GM04503 (cell line): ENCODE measurements around the gene DNM3.
"Not testable (repeated sequence)": the region's sequence is repeated elsewhere in the genome, so short reads cannot be mapped to it uniquely, and the experiment has no call there.

Source experiments
- DNase-seq: peaks from one replicate; pipeline ENCODE4 v3.0.0-alpha.2; 2012; ENCODE audit warnings: low read depth

The DNM3 gene

DNA sequence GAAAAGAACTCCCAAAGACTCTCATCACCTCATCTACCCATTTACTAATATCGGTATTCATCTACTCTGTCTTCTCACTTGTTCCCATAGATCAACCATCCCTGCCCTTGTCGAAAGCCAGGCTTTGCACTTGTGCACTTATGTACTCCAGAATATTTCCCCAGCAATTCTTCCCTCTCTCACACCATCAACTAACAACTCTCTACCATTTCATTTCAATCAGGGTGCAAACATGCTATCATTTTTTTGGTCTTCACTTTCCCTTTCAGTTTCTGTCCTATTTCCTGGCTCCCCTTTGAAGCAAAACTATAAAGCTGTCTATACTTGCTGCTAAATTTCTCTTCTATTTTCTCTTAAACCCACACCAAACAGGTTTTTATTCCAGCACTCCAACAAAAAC is 585.9 kb downstream of the DNM3 start:
- DNase-seq: no peak

- no peak for DNase-seq
These were observed 588.2 kb downstream of the DNM3 start for GRCh38 chr1:172429331-172430127.

- DNase-seq: no peak
These were observed 588.8 kb downstream of the DNM3 start for GRCh38 chr1:172430128-172430454.

DNA sequence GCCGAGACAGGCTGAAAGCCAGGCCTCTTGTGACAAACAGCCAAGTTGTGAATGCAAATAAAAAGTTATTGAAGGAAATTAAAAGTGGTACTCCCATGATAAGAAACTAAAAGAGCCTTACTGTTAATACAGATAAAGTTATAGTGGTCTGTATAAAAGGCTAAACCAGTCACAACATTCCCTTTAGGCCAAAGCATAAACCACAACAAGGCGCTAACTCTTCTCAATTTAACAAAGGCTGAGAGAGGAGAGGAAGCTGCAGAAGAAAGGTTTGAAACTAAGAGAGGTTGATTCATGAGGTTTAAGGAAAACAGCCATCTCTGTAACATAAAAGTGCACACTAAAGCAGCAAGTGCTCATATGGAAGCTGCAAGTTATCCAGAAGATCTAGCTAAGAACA is 589.9 kb downstream of the DNM3 start:
- DNase-seq: no peak

GRCh38 chr1:172431721-172432192 is 590.5 kb downstream of the DNM3 start:
- no peak for DNase-seq

DNA sequence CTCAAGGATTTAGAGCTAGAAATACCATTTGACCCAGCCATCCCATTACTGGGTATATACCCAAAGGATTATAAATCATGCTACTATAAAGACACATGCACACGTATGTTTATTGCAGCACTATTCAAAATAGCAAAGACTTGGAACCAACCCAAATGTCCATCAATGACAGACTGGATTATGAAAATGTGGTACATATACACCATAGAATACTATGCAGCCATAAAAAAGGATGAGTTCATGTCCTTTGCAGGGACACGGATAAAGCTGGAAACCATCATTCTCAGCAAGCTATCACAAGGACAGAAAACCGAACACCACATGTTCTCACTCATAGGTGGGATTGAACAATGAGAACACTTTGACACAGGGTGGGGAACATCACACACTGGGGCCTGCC is 595.9 kb downstream of the DNM3 start:
- not testable (repeated sequence) for DNase-seq

DNA sequence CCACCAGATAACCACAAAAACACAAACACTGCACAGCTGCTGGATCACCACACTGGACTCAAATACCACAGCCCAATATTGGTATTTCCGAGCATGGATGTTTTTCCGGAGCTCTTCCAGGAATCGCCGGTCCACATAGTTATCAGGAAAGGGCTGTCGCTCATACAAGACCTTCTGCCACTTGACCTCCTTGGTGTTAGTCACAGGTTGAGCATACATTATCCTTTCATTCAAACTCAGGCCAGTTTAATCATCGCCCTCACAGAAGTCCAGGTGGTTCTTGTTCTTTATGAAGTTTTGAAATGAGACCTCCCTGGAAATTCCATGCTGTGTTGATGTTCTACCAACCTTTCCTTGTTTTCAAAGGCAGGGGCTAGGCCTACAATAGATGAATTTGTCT is 601.1 kb downstream of the DNM3 start:
- DNase-seq: no peak

DNA sequence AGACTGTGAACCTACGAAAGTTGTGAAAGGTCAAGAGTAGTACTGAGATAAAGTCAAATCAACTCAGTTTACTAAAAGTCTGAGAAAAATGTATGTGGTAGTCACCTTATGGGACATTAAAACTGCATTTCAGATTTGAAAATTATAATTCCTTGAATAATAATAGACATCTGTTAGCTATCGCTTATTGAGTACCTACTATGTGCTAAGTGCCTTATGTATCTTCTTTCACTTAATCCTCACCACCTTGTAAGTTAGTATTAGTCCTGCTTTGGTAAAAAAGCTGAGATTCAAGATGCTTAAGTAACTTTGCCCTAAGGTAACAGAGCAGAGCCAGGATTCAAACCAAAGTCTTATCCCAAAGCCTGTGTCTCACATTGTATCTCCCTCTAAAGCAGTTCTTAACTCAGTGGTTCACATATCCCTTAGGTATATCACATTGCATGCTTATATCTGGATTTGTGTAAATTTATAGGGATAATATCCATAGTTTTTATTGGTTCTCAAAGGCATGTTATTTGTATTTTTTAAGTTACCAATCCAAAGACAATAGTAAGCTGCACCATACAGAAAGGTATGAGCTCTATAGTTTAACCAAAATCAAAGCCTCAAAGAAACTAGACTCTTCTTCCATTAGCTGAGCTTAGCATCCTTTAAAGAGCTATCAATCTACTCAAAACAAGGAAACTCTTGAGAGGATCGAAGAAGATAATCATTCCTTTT is 601.7 kb downstream of the DNM3 start:
- DNase-seq: no peak

- peak; percentile 32 for DNase-seq
These were observed 602.6 kb downstream of the DNM3 start, which contains the start of gene PIGC for GRCh38 chr1:172443666-172444453. PIGC (minus strand) TSS chr1:172444069; CDS start chr1:172442622, 1,447 bp downstream.

DNA sequence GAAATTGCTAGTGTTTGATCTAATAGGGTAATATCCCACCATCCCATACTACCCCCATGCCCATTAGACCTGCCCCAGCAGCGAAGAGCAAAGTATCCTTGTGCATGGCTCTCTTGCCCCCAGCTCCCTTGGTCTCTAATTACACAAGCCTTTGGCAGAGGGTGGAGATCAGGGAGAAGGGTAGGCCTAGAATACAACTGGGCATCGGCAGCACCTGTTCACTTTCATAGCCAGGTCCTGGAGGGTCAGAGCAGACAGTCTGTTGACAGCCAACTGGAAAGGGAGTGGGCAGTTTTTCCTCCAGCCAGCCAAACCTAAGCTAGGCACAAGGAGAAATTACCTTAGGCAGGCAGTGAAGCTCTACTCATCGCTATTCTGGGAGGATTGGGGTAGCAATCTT is 605.2 kb downstream of the DNM3 start:
- DNase-seq: no peak

GRCh38 chr1:172447641-172448040 is 606.3 kb downstream of the DNM3 start:
- DNase-seq: no peak

- no peak for DNase-seq
These were observed 607.8 kb downstream of the DNM3 start for GRCh38 chr1:172448995-172449584.

- DNase-seq: no peak
These were observed 608.6 kb downstream of the DNM3 start for GRCh38 chr1:172449585-172450523.

- DNase-seq: no peak
These were observed 609.2 kb downstream of the DNM3 start for GRCh38 chr1:172450524-172450885.

DNA sequence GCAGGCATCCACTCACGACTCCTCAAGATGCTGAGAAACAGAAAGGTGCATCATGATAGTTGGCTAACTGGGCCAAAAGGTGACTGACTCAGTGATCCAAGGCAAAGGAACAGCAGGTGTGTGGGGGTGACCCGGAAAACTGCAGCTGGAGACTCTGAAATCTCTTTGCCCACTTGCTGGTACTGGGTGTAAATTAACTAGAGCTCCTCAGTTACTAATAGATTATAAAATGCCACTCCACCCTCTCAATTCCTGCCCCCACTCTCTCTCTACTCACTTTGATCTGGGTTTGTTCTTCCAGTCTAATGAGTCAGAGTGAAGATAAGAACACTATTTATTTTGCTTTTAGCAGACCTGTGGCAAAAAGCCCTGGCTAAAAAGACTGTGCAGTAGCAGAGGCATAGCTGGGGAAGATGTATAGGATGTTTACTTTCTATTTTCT is 609.7 kb downstream of the DNM3 start:
- no peak for DNase-seq

DNA sequence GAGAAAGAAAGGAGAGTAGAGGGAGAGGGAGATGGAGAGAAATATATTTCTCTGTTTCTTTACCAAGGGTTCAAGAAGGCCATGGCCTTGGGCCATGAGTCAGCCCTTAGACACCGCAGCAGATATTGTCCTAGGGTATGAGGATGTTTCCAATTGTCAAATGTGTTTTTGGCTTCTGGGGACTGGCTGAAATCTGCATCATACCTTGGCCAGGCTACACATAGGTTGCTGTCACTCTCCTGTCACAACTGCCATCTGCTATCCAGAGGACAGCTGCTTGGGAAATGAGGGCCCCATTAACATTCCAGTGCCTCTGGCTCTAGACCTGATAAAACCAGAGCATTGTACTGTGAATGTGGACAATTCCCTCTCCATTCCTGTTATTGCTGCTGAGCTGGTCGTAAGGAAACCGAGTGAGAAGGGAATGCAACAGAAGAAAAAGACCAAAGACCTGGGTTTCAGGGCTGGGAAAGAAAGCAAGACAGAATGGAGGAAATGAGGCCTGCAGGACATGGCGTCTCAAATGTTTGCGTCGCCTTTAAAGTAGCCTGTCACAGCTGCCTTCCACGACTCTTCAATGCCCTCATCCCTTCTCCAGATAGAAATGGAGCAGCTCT is 611.3 kb downstream of the DNM3 start:
- DNase-seq: no peak

DNA sequence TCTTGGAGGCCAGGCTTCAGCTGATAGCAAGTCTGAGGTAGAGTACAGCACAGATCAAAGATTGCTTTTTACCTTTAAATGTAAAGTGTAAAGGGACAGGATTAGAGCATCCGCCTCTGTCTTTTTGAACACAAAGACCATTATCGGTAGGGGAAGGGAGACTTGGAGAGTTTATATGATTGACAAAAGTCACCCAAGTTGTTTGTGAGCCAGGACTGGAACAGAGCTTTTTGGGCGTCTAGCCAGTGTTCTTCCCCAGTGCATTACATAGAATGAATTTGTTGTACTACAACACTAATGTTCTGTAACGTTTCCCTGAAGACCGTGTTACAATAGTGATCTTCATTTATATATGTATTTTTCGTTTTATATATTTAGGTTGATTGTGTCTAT is 611.9 kb downstream of the DNM3 start:
- no peak for DNase-seq

DNA sequence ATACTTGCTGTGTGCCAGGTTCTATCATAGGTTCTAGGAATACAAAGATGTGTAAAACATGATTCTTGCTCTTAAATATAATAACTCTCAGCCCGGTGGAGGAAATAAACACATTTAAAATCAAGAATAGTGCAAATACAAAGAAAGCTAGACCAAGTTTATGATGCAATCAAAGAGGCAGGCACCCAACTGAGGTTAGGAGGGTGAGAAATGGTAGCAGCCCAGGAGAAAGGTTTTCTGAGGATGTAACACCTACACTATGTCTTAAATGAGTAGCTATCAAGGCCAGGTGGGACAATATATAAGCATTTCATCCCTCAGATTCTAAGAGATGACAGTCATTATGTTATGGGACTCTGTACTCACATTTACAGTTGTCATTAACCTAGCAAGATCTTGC is 612.3 kb downstream of the DNM3 start:
- no peak for DNase-seq

DNA sequence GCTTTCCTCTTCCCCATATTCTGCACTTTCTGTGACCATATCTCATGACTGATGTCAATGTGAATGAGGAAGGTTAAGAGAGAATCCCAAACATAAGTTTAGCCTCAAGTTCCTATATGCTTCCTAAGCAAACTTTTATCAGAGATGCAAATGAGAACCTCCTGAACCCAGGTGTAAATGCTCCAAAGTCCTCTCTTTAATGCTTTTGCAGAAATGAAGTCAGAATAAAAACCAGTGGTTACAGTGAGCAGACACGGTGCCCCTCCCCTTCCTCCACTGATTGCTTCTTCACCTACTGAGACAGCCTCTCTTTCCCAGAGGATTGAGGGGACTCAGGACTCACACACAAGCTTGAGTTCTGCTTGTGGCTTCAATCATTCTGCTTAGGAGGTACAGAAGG is 614.2 kb downstream of the DNM3 start:
- DNase-seq: no peak

DNA sequence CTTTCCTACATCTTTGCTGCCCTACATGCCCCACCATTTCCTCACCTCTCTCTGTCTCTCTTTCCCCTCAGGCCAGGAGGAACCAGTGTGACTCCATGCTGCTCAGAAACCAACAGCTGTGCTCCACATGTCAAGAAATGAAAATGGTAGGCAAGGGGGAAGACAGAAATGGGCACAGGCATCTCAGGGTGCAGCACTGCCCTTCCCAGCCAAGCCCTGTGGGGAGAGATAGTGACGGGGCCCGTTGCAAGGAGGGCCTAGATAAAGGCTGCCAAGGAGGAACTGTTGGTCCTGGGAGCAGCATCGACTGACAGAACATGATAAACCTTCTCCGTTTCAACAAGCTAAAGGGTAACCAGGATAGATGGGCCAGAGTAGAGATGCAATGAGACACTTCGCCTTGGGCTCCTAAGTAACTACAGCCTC is 615.1 kb downstream of the DNM3 start:
- DNase-seq: no peak
